GM20000 (cell line): ENCODE measurements around the gene CNPPD1.

Experiments
- DNase-seq: peaks from one replicate; pipeline ENCODE4 v3.0.0; 2012; ENCODE audit warnings: low spot score
- TF ChIP-seq, protein P1 (sequence below): IDR thresholded peaks from 2 replicates; pipeline ENCODE4 v1.5.1; 2012; ENCODE audit warnings: mild to moderate bottlenecking, control low read depth; ENCODE audit errors: extremely low read depth, missing control alignments

The CNPPD1 gene

DNA sequence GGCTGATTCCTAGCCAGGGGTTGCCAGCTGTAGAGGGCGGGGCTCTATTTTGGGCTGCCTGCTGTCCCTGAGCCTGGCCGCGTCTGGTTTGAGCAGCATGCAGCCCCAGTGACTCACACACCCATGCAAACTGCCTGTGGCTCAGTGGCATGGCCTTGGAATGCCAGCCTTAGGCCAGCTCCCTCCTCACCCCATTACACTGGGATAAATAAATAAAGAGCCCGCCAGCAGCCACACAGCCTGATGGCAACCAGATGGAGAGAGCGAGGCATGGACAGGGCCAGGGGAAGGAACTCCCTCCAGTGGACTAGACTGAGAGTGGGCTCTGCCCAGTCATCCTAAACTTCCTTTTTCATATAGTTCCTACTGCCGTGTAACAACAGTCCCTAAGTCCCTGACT is 34.4 kb downstream of the CNPPD1 start:
- no peak for DNase-seq
- TF ChIP-seq, protein P1, sequence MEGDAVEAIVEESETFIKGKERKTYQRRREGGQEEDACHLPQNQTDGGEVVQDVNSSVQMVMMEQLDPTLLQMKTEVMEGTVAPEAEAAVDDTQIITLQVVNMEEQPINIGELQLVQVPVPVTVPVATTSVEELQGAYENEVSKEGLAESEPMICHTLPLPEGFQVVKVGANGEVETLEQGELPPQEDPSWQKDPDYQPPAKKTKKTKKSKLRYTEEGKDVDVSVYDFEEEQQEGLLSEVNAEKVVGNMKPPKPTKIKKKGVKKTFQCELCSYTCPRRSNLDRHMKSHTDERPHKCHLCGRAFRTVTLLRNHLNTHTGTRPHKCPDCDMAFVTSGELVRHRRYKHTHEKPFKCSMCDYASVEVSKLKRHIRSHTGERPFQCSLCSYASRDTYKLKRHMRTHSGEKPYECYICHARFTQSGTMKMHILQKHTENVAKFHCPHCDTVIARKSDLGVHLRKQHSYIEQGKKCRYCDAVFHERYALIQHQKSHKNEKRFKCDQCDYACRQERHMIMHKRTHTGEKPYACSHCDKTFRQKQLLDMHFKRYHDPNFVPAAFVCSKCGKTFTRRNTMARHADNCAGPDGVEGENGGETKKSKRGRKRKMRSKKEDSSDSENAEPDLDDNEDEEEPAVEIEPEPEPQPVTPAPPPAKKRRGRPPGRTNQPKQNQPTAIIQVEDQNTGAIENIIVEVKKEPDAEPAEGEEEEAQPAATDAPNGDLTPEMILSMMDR, result no peak

DNA sequence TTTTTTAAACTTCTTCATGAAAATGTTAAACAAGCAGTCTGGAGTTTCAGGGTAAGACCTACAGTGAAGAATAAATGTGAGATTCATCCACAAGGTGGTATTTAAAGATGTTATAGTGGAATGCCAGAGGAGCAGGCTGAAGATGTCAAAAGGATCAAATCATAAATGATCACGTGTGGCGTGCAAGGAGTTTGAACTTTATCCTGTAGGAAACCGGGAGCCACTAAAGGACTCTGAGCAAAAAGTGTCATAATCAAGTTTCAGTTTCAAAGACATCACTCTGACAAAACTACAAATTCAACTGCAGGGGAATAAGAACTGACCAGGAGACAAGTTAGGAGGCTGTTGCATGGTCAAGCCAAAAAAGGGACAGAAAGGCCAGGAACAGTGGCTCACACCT is 36.0 kb downstream of the CNPPD1 start:
- no peak for DNase-seq
- TF ChIP-seq, protein P1, result no peak

DNA sequence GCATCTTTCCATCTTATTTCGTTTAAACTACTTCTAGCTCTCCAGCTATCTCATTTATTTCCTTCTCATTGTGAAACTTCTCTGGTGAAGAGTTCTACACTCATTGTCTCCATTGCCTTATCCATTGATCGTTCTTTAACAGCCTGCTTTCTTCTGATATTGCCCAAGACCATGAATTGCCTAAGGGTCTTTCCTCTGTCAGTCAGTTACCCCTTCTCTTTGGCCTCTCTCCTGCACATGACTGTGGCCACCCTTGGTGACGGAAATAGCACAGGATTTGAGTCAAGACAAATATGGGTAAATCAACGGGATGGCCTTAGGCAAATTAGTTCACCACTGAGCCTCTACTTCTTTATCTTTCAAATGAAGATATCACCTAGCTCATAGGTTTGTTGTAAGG is 42.7 kb downstream of the CNPPD1 start:
- TF ChIP-seq, protein P1, result no peak
- no peak for DNase-seq

DNA sequence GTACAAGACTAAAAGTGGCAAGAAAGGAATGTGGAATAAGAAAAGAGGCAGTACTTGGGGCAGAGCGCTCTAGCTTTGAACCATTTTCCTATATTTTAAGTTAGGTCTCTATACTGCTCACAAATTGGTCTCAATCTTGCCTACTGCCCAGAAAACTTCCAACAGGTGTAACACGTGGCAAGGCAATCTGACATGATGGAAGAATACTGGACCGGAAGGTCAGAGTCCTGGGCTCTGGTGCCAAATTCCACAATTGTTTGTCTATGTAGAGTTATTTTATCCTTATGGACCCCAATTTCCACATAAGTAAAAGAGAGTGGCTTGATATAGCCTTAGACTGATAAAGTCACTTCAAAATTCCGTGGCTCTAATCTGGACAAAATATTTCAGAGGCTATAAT is 45.0 kb downstream of the CNPPD1 start:
- TF ChIP-seq, protein P1, result no peak
- DNase-seq, result no peak

DNA sequence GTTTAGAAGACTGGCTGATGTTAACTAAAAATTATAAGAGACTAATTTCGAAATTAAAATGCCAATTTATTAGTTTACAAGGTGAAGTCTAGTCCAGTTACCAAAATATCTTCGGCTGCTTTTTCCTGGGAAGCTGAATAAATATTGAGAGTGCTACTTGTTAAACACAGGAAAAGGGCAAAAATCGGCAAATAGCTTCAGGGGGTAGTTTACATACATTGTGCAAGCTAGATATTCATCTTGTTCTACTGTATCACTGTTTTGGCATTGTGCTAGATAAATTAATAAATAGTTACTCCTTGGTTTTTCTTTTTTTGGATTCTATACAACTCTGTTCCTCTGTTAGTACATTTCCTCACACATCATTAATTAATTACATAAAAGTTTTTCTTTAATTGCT is 45.4 kb downstream of the CNPPD1 start:
- no peak for DNase-seq
- TF ChIP-seq, protein P1, result no peak

DNA sequence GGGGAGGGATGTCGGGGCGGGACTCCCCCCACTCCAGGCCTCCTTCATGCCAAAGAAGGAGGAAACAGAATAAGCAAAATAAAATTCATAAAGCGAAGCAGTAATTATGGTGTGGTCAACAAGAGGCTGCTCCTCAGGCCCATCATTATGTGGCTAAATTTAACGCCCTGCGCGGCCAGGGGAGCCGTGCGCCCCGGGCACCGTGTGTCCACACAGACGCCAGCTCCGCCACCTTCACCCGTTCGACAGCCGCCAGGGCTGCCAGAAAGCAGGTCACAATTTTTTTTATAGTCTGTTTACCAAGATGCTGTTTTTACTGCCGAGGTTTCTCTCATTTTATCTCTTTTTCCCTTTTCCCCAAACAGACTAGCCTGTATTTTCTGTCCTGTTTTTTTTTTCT is 47.1 kb downstream of the CNPPD1 start:
- TF ChIP-seq, protein P1, result no peak
- no peak for DNase-seq

DNA sequence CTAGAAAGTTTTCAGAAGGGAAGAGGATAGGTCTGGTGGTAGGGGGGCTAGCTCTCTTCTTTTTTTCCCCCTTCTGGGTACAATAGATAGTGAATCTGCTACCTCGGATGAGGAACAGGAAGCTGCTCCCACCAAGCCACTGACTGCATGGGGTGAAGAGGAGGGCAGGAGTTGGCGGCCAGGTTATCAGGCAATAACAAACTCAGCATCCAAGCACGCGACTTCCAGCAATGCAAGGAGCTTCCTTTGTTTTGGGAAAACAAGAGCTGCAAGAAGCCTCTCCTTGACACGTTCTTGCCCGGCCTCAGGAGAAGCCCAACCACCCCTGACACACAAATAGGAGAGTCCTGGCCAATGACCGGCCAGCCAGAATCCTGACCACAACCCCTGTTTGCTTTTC is 48.3 kb downstream of the CNPPD1 start:
- TF ChIP-seq, protein P1, result no peak
- no peak for DNase-seq
